Keratinocyte (primary cell): ENCODE measurements around the gene PTPRN2. TPM values are rescaled to one million over a fixed set of nuclear protein-coding genes. Genes with fewer than 3 reads are reported as not detected.

Source experiments
- DNase-seq: peaks from one replicate; pipeline ENCODE4 v3.0.0-alpha.2; 2011; ENCODE audit warnings: low read depth, missing footprints, low spot score
- FAIRE-seq: peaks from 2 replicates; lab custom pipeline; 2011; peaks lifted over from hg19 to GRCh38; lab: Jason Lieb, UNC
- H2AFZ ChIP-seq: 2 replicates; pipeline ENCODE4 v1.6.0; 2012; ENCODE audit warnings: low read length, control low read depth, inconsistent platforms; ENCODE audit not compliant: control insufficient read depth
- H3K27ac ChIP-seq: 2 replicates; pipeline ENCODE4 v1.5.1; 2011; ENCODE audit warnings: low read length; ENCODE audit not compliant: control insufficient read depth, insufficient read depth
- H3K27me3 ChIP-seq: 3 replicates; pipeline ENCODE4 v1.6.0; 2011; ENCODE audit warnings: low read length; ENCODE audit not compliant: control insufficient read depth, insufficient read depth; ENCODE audit errors: extremely low read depth
- H3K36me3 ChIP-seq, 2 experiments: 2 replicates in 1 of 2; 3 replicates in 1 of 2; pipeline ENCODE4 v1.5.1; 2011; ENCODE audit warnings: low read length in 2 of 2, mild to moderate bottlenecking in 1 of 2; ENCODE audit not compliant: control insufficient read depth in 2 of 2, insufficient read depth in 2 of 2; ENCODE audit errors: extremely low read depth in 1 of 2
- H3K4me1 ChIP-seq: 3 replicates; pipeline ENCODE4 v1.5.1; 2011; ENCODE audit warnings: low read length; ENCODE audit not compliant: control insufficient read depth, insufficient read depth; ENCODE audit errors: extremely low read depth
- H3K4me2 ChIP-seq: 3 replicates; pipeline ENCODE4 v1.6.0; 2011; ENCODE audit warnings: low read depth, low read length; ENCODE audit not compliant: control insufficient read depth, insufficient read depth; ENCODE audit errors: extremely low read depth
- H3K4me3 ChIP-seq, 3 experiments: fragments of 200-600 bp in 1 of 3; sonication (generic) in 1 of 3; 2 replicates in 2 of 3; 3 replicates in 1 of 3; pipeline ENCODE4 v1.5.1; 2011 to 2016; ENCODE audit warnings: low read length in 3 of 3, mild to moderate bottlenecking in 3 of 3, control low read depth in 2 of 3, inconsistent platforms in 1 of 3, low read depth in 1 of 3, mixed read lengths in 1 of 3, mixed run types in 1 of 3, moderate library complexity in 1 of 3; ENCODE audit not compliant: control insufficient read depth in 2 of 3, insufficient read depth in 2 of 3; ENCODE audit errors: extremely low read depth in 1 of 3
- H3K79me2 ChIP-seq: 2 replicates; pipeline ENCODE4 v1.6.0; 2012; ENCODE audit warnings: low read length; ENCODE audit not compliant: control insufficient read depth, insufficient read depth
- H3K9ac ChIP-seq: 3 replicates; pipeline ENCODE4 v1.6.0; 2011; ENCODE audit warnings: low read length; ENCODE audit not compliant: control insufficient read depth, insufficient read depth; ENCODE audit errors: extremely low read depth
- H3K9me1 ChIP-seq: 3 replicates; pipeline ENCODE4 v1.6.0; 2011; ENCODE audit warnings: low read length; ENCODE audit not compliant: control insufficient read depth, insufficient read depth; ENCODE audit errors: extremely low read depth
- H3K9me3 ChIP-seq: 2 replicates; pipeline ENCODE4 v1.5.1; 2012; ENCODE audit warnings: low read depth, low read length; ENCODE audit not compliant: control insufficient read depth
- H4K20me1 ChIP-seq: 3 replicates; pipeline ENCODE4 v1.6.0; 2011; ENCODE audit warnings: low read length; ENCODE audit not compliant: control insufficient read depth, insufficient read depth; ENCODE audit errors: extremely low read depth
- CTCF ChIP-seq, 3 experiments: IDR thresholded peaks in 1 of 3; conservative IDR thresholded peaks in 1 of 3; optimal IDR thresholded peaks in 1 of 3; 2 replicates in 2 of 3; 3 replicates in 1 of 3; pipeline versions ENCODE3 to v1.5.1; 2011; ENCODE audit warnings: low read length in 3 of 3, mild to moderate bottlenecking in 3 of 3, moderate library complexity in 2 of 3, control low read depth in 1 of 3, inconsistent platforms in 1 of 3; ENCODE audit not compliant: insufficient read depth in 2 of 3; ENCODE audit errors: extremely low read depth in 1 of 3
- EZH2 ChIP-seq: IDR thresholded peaks from one replicate; pipeline ENCODE4 v1.6.1; 2012; ENCODE audit warnings: inconsistent platforms, mild to moderate bottlenecking, low read length, moderate library complexity
- dilution Hi-C: fragments of 300-500 bp; cut with MboI; formaldehyde crosslinking; loops from one replicate; pipeline ENCODE4 v1.7.0; 2020; ENCODE audit warnings: low sequenced_read_pairs; ENCODE audit not compliant: extremely low pct_ligation_motif_present
- polyA plus RNA-seq, 5 experiments: library from polyadenylated mRNA; depleted of rRNA in 3 of 5; stranded (reverse) in 3 of 5; stranded (forward) in 1 of 5; unstranded in 1 of 5; fragments of >200 nt; gene quantifications; 1 replicate in 1 of 5; 2 replicates in 3 of 5; 3 replicates in 1 of 5; pipeline versions ENCODE4 v1.2.1 to v1.2.3, GENCODE V29; 2011 to 2012; ENCODE audit warnings: missing spikeins in 2 of 5, low read depth in 1 of 5, low replicate concordance in 1 of 5

Gene PTPRN2
- polyA plus RNA-seq, 1 donor (not counting 4 experiments of a cell fraction or from before 2014, with no cell fraction given), result not detected

GRCh38 chr7:158185653-158186052 is 402.0 kb downstream of the PTPRN2 start:
- peaks cover 8% of the 10 kb centered on the region for H3K9me3 ChIP-seq
- DNase-seq (no peak), FAIRE-seq (no peak)

GRCh38 chr7:158183431-158183830 is 404.2 kb downstream of the PTPRN2 start:
- Histone ChIP-seq H3K79me2 (no peaks in the 10 kb centered on the region), H3K9me1 (no peaks in the 10 kb centered on the region), H3K9me3 (no peaks in the 10 kb centered on the region), H3K4me1 (no peaks in the 10 kb centered on the region), H3K4me3 (no peak overlapping the region), H3K27ac (no peak overlapping the region), H3K27me3 (no peaks in the 10 kb centered on the region), H3K4me2 (no peak overlapping the region), H3K9ac (no peak overlapping the region), H2AFZ (no peak overlapping the region), H4K20me1 (no peaks in the 10 kb centered on the region), H3K36me3 (no peaks in the 10 kb centered on the region)
- dilution Hi-C loops, result no loop called here
- TF ChIP-seq EZH2 (no peak), CTCF (optimal IDR thresholded peaks at IDR 0.05 in 1 of 3, IDR thresholded peaks at IDR 0.05 in 1 of 3, conservative IDR thresholded peaks at IDR 0.05 in 1 of 3; ENCODE audit: extremely low read depth in 1 of 3, insufficient read depth in 2 of 3, low read length in 3 of 3) (no peak)
- FAIRE-seq (no peak), DNase-seq (no peak)

More at GRCh38 chr7:158185653-158186052, 402.0 kb downstream of the PTPRN2 start:
- Histone ChIP-seq H3K9ac (no peak overlapping the region), H3K4me1 (no peaks in the 10 kb centered on the region), H3K27me3 (no peaks in the 10 kb centered on the region), H2AFZ (no peak overlapping the region), H3K4me3 (no peak overlapping the region), H3K36me3 (no peaks in the 10 kb centered on the region), H4K20me1 (no peaks in the 10 kb centered on the region), H3K27ac (no peak overlapping the region), H3K4me2 (no peak overlapping the region), H3K9me1 (no peaks in the 10 kb centered on the region), H3K79me2 (no peaks in the 10 kb centered on the region)
- TF ChIP-seq CTCF (optimal IDR thresholded peaks at IDR 0.05 in 1 of 3, IDR thresholded peaks at IDR 0.05 in 1 of 3, conservative IDR thresholded peaks at IDR 0.05 in 1 of 3; ENCODE audit: extremely low read depth in 1 of 3, insufficient read depth in 2 of 3, low read length in 3 of 3) (no peak), EZH2 (no peak)
- dilution Hi-C loops, result no loop called here
